ENCODE data around the gene MUS81. TPM values are rescaled to one million over a fixed set of nuclear protein-coding genes. Genes with fewer than 3 reads are reported as not detected.
"Not testable (repeated sequence)": the region's sequence is repeated elsewhere in the genome, so short reads cannot be mapped to it uniquely, and the experiment has no call there.

MUS81 gene
- total RNA-seq, 1 donor from 2014 or later: 52.8 TPM

DNA sequence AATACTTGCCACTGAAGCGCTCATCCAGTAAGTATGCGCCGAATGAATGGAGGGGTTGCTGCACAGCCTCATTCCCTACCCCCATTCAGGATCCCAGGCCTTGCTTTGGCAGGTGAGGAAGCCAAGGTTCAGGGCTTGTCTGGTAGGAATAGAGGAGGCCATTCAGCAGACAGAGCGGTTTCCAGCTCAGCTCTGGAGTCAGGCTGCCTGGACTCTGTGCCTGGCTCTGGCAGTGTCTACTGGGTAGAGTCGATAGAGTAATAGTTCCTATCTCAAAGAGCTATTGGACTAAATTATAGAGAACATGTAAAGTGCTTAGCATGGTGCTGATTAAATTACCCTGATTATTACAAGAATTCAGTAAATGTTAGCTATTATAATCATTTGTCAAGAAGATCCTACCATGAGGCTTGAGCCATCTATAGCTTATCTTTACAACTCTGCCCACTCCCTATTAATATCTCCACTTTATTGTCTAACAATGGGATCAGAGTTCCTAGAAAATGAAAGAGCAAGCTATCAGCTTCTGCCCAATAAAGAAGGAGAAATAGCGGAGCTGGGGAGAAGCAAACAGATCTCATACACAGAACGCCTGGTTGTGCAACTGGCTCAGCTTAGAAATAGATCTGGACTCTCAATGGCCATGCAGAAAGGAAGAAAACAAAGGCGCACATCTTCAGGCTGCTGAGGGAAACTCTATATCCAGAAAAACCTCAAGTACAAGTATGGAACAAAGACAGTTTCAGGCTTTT is 33.1 kb upstream of the MUS81 start:
- intact Hi-C loops (cut with DNase I): no loop called here
- Histone ChIP-seq H3K27ac (no peak overlapping the region), H3K36me3 (no peaks in the 10 kb centered on the region), H3K9me3 (no peaks in the 10 kb centered on the region), H3K4me3 (no peak overlapping the region), H3K4me1 (no peaks in the 10 kb centered on the region), H3K27me3 (ENCODE audit: low read depth) (no peaks in the 10 kb centered on the region)
- DNase-seq: no peak
- TF ChIP-seq, protein P1, sequence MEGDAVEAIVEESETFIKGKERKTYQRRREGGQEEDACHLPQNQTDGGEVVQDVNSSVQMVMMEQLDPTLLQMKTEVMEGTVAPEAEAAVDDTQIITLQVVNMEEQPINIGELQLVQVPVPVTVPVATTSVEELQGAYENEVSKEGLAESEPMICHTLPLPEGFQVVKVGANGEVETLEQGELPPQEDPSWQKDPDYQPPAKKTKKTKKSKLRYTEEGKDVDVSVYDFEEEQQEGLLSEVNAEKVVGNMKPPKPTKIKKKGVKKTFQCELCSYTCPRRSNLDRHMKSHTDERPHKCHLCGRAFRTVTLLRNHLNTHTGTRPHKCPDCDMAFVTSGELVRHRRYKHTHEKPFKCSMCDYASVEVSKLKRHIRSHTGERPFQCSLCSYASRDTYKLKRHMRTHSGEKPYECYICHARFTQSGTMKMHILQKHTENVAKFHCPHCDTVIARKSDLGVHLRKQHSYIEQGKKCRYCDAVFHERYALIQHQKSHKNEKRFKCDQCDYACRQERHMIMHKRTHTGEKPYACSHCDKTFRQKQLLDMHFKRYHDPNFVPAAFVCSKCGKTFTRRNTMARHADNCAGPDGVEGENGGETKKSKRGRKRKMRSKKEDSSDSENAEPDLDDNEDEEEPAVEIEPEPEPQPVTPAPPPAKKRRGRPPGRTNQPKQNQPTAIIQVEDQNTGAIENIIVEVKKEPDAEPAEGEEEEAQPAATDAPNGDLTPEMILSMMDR (IDR thresholded peaks at IDR 0.05): no peak
- ATAC-seq: no peak

DNA sequence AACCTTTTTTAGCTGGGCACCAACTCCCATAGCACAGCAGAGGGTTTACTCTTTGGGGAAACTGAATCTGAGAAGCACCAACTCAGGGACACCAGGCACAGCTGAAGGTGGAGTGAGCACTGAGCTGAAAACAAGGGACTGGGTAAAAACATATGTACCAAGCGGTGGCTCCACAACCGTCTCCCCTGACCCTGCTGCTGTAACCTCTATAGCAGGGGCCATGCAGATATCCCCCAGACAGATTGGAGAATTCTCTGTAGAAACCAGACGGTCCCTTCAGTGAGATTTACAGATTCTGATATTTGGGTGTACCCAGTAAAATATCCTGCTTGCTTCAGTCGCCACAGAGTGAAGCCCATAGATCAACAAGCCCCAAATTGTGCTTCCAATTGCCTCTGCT is 30.8 kb upstream of the MUS81 start:
- DNase-seq (no peak), ATAC-seq (no peak)
- H3K36me3 ChIP-seq: no peaks in the 10 kb centered on the region
- intact Hi-C loops (cut with DNase I): no loop called here
- no peaks in the 10 kb centered on the region for H3K27me3 ChIP-seq (ENCODE audit: low read depth)
- TF ChIP-seq, protein P1 (IDR thresholded peaks at IDR 0.05): no peak
- peaks cover 13% of the 10 kb centered on the region for H3K4me1 ChIP-seq
- H3K27ac ChIP-seq: no peak overlapping the region
- H3K9me3 ChIP-seq: no peaks in the 10 kb centered on the region
- H3K4me3 ChIP-seq: no peak overlapping the region

DNA sequence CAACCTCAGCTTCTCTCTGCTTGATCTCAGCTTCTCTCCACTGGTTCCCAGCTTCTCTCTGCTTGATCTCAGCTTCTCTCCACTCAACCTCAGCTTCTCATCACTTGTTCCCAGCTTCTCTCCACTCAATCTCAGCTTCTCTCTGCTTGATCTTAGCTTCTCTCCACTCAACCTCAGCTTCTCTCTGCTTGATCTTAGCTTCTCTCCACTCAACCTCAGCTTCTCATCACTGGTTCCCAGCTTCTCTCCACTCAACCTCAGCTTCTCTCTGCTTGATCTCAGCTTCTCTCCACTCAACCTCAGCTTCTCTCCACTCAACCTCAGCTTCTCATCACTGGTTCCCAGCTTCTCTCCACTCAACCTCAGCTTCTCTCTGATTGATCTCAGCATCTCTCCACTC is 28.0 kb upstream of the MUS81 start:
- H3K9me3 ChIP-seq; H3K27ac ChIP-seq; intact Hi-C loops (cut with DNase I); H3K36me3 ChIP-seq; H3K4me3 ChIP-seq; H3K27me3 ChIP-seq (ENCODE audit: low read depth); ATAC-seq; DNase-seq: not testable (repeated sequence)
- peaks cover 13% of the 10 kb centered on the region for H3K4me1 ChIP-seq

DNA sequence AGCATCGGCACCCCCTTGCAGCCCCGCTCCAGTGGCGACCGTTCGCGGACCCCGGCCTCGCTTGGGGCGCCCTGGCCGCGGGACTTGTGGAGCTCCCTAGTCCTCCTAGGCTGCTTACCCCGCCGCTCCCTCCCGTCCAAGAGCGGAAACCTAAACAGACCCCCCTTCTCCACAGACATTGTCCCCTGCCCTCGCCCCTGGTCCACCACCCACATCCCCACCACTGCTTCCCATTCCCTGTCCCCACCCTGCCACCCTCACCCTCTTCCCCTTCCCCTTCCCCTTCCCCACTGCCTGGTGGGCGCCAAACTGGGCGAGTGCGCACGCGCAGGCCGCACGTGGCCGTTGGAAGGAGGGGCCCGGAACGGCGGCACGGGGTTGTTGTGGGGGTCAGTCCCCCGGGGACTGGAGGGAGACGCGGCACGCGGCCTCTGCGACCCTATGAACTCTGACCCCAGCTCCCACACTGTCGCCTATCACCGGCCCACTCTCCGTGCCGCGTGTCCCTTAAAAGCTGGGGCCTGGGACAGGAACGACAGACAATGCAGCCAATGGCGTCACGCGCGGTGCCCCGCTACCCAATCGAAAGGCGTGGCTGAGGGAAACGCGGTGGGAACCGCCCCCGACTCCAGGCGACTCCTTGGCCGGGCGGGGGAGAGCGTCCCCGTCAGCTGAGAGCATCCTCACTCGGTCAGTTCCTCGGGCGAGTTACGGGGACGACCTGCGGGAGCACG is 26.8 kb upstream of the MUS81 start, which contains the start of gene SNX32:
Gene SNX32 (plus strand): TSS at position 667 of the 734 bp plus-strand sequence. CDS start 103 bp downstream, outside the sequence.
- peak within 1 kb of the TSS; percentile 59 for H3K4me3 ChIP-seq
- intact Hi-C loops (cut with DNase I): no loop called here
- peaks cover 13% of the 10 kb centered on the region for H3K4me1 ChIP-seq
- no peaks in the 10 kb centered on the region for H3K9me3 ChIP-seq
- TF ChIP-seq, protein P1 (IDR thresholded peaks at IDR 0.05): no peak
- H3K27me3 ChIP-seq (ENCODE audit: low read depth): no peaks in the 10 kb centered on the region
- H3K27ac ChIP-seq: peak within 1 kb of the TSS; percentile 51
- H3K36me3 ChIP-seq: no peaks in the 10 kb centered on the region
- DNase-seq (peak; percentile 96), ATAC-seq (peak; percentile 99 to 100)

DNA sequence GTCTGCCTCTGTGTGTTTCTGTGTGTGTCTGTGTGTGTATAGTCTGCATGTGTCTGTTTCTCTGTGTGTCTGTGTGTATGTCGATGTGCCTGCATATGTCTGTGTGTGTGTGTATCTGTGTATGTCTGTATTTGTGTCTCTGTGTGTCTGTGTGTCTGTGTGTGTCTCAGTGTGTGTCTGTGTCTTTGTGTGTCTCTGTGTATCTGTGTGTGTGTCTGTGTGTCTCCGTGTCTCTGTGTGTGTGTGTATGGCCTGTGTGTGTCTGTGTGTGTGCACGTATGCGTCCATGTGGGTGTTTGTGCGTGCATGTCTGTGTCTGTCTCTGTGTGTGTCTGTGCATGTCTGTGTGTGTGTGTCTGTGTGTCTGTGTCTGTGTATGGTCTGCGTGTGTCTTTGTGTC is 26.0 kb upstream of the MUS81 start:
- H3K9me3 ChIP-seq: no peaks in the 10 kb centered on the region
- peak overlapping the region; percentile 59 for H3K4me3 ChIP-seq
- DNase-seq (no peak), ATAC-seq (no peak)
- H3K27me3 ChIP-seq (ENCODE audit: low read depth): no peaks in the 10 kb centered on the region
- TF ChIP-seq, protein P1 (IDR thresholded peaks at IDR 0.05): no peak
- no peak overlapping the region for H3K27ac ChIP-seq
- H3K4me1 ChIP-seq: peaks cover 13% of the 10 kb centered on the region
- intact Hi-C loops (cut with DNase I): no loop called here
- H3K36me3 ChIP-seq: no peaks in the 10 kb centered on the region

DNA sequence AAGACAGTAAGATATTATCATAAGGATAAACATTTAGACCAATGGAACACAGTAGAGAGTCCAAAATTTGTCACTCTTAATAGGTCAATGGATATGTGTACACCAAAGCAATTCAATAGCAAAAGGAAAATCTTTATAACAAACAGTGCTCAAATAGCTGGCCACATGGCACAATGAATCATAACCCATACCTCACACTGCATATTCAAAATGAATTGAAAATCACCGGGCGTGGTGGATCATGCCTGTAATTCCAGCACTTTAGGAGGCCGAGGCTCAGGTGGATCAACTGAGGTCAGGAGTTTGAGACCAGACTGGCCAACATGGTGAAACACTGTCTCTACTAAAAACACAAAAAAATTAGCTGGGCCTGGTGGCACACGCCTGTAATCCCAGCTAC is 18.1 kb upstream of the MUS81 start:
- DNase-seq: no peak
- Histone ChIP-seq H3K4me1 (no peaks in the 10 kb centered on the region), H3K9me3 (no peaks in the 10 kb centered on the region), H3K27ac (no peak overlapping the region), H3K36me3 (no peaks in the 10 kb centered on the region), H3K4me3 (no peak overlapping the region), H3K27me3 (ENCODE audit: low read depth) (no peaks in the 10 kb centered on the region)
- intact Hi-C loops (cut with DNase I): no loop called here
- no peak for ATAC-seq
- TF ChIP-seq, protein P1 (IDR thresholded peaks at IDR 0.05): no peak

Data from lower lobe of right lung (tissue), 2 donors.